Measurements from ENCODE around the gene OSBPL3. TPM values are rescaled to one million over a fixed set of nuclear protein-coding genes. Genes with fewer than 3 reads are reported as not detected.

The OSBPL3 gene
- total and polyA plus RNA-seq, 2 donors (not counting 1 experiment from before 2014, with no cell fraction given), result 13.5 to 67.6 TPM

- no peak overlapping the region for H3K27ac Mint-ChIP-seq
- H3K9me3 Mint-ChIP-seq (ENCODE audit: insufficient read depth), result peaks cover 6% of the 10 kb centered on the region
- Histone ChIP-seq H3K9ac (ENCODE audit: low read length) (no peak overlapping the region), H3K9me3 (ENCODE audit: control extremely low read depth in 1 of 3, control insufficient read depth in 2 of 3, insufficient read depth in 1 of 3, low read length in 2 of 3) (peaks cover 0 to 6% (median 0%) of the 10 kb centered on the region in 3 donors), H2AFZ (ENCODE audit: insufficient read depth, low read depth, low read length, poor library complexity, severe bottlenecking) (no peak overlapping the region), H3K4me1 (ENCODE audit: control insufficient read depth in 2 of 2, insufficient read depth in 2 of 2, low read length in 2 of 2) (no peaks in the 10 kb centered on the region), H4K20me1 (ENCODE audit: control insufficient read depth, insufficient read depth, low read length, poor library complexity, severe bottlenecking) (no peaks in the 10 kb centered on the region), H3K4me3 (ENCODE audit: control extremely low read depth in 1 of 5, extremely low read depth in 1 of 5, insufficient read depth in 1 of 5, low read depth in 2 of 5, low read length in 4 of 5) (no peak overlapping the region), H3K27ac (ENCODE audit: low read length in 2 of 2) (no peak overlapping the region), H3K27me3 (replicated peaks in 1 of 4; ENCODE audit: control extremely low read depth in 1 of 4, control insufficient read depth in 3 of 4, insufficient read depth in 4 of 4, low read length in 3 of 4) (peaks cover 0 to 10% (median 4%) of the 10 kb centered on the region in 4 experiments), H3K36me3 (replicated peaks in 1 of 2; ENCODE audit: control extremely low read depth in 1 of 2, control insufficient read depth in 1 of 2, extremely low read depth in 1 of 2, insufficient read depth in 2 of 2, low read length in 1 of 2) (no peaks in the 10 kb centered on the region), H3K79me2 (ENCODE audit: control insufficient read depth, insufficient read depth, low read length) (no peaks in the 10 kb centered on the region), H3K4me2 (replicated peaks; ENCODE audit: low read depth, low read length, poor library complexity, severe bottlenecking) (no peak overlapping the region)
- CTCF ChIA-PET, result no interaction called here
- intact Hi-C loops (cut with micrococcal nuclease), result no loop called here
- peaks cover 5% of the 10 kb centered on the region for H3K4me1 Mint-ChIP-seq
- peaks cover 20% of the 10 kb centered on the region for H3K27me3 Mint-ChIP-seq
- ATAC-seq (ENCODE audit: low read depth), result no peak
- TF ChIP-seq EZH2 (IDR thresholded peaks at IDR 0.05; ENCODE audit: borderline replicate concordance, insufficient read depth, low read depth, low read length, poor library complexity, severe bottlenecking), result no peak
- no peak for TF ChIP-seq CTCF (IDR thresholded peaks at IDR 0.05)
- no peak for DNase-seq
- no peak overlapping the region for H3K4me3 Mint-ChIP-seq
- no CpG with 5 or more reads among the region's 2 CpGs for WGBS (ENCODE audit: insufficient coverage)
- POLR2A ChIA-PET, result no interaction called here
These were observed 210.1 kb downstream of the OSBPL3 start for GRCh38 chr7:24769851-24770250.

- 18% methylated on average over 2 of the region's 9 CpGs for WGBS (ENCODE audit: insufficient coverage)
- H3K4me3 Mint-ChIP-seq, result no peak overlapping the region
These were observed 210.8 kb downstream of the OSBPL3 start for GRCh38 chr7:24769014-24769830.

More at GRCh38 chr7:24769014-24769830, 210.8 kb downstream of the OSBPL3 start:
- H3K36me3 ChIP-seq (replicated peaks in 1 of 2; ENCODE audit: control extremely low read depth in 1 of 2, control insufficient read depth in 1 of 2, extremely low read depth in 1 of 2, insufficient read depth in 2 of 2, low read length in 1 of 2), result no peaks in the 10 kb centered on the region
- H4K20me1 ChIP-seq (ENCODE audit: control insufficient read depth, insufficient read depth, low read length, poor library complexity, severe bottlenecking), result no peaks in the 10 kb centered on the region
- H3K9ac ChIP-seq (ENCODE audit: low read length), result no peak overlapping the region
- H3K4me3 ChIP-seq (ENCODE audit: control extremely low read depth in 1 of 5, extremely low read depth in 1 of 5, insufficient read depth in 1 of 5, low read depth in 2 of 5, low read length in 4 of 5), result no peak overlapping the region
- H3K4me1 ChIP-seq (ENCODE audit: control insufficient read depth in 2 of 2, insufficient read depth in 2 of 2, low read length in 2 of 2), result no peaks in the 10 kb centered on the region
- ChIA-PET CTCF (no interaction called here), POLR2A (no interaction called here)
- H3K9me3 ChIP-seq (ENCODE audit: control extremely low read depth in 1 of 3, control insufficient read depth in 2 of 3, insufficient read depth in 1 of 3, low read length in 2 of 3), result peaks cover 0 to 6% (median 0%) of the 10 kb centered on the region in 3 donors
- DNase-seq (no peak), ATAC-seq (ENCODE audit: low read depth) (no peak)
- H3K27me3 ChIP-seq (replicated peaks in 1 of 4; ENCODE audit: control extremely low read depth in 1 of 4, control insufficient read depth in 3 of 4, insufficient read depth in 4 of 4, low read length in 3 of 4), result peaks cover 0 to 10% (median 6%) of the 10 kb centered on the region in 4 experiments
- no peak for TF ChIP-seq CTCF (IDR thresholded peaks at IDR 0.05)
- no peak for TF ChIP-seq EZH2 (IDR thresholded peaks at IDR 0.05; ENCODE audit: borderline replicate concordance, insufficient read depth, low read depth, low read length, poor library complexity, severe bottlenecking)
- no peaks in the 10 kb centered on the region for H3K79me2 ChIP-seq (ENCODE audit: control insufficient read depth, insufficient read depth, low read length)
- no peak overlapping the region for H2AFZ ChIP-seq (ENCODE audit: insufficient read depth, low read depth, low read length, poor library complexity, severe bottlenecking)
- H3K9me3 Mint-ChIP-seq (ENCODE audit: insufficient read depth), result peaks cover 6% of the 10 kb centered on the region
- no peak overlapping the region for H3K27ac Mint-ChIP-seq
- peaks cover 26% of the 10 kb centered on the region for H3K27me3 Mint-ChIP-seq
- no peak overlapping the region for H3K27ac ChIP-seq (ENCODE audit: low read length in 2 of 2)
- intact Hi-C loops (cut with micrococcal nuclease), result no loop called here
- peaks cover 5% of the 10 kb centered on the region for H3K4me1 Mint-ChIP-seq
- H3K4me2 ChIP-seq (replicated peaks; ENCODE audit: low read depth, low read length, poor library complexity, severe bottlenecking), result no peak overlapping the region

All from B cell (primary cell).